SIG-M5 (cell line): ENCODE data around the gene ANKRD42.

Experiments used
- DNase-seq: peaks from one replicate; lab custom pipeline; 2025; lab: John Stamatoyannopoulos, UW

Gene ANKRD42

GRCh38 chr11:83193315-83194280 is at the start of gene ANKRD42:
Gene ANKRD42, plus strand, starts transcription at chr11:83193712. Its CDS starts 959 bp downstream, at chr11:83194671.
- peak; percentile 58 for DNase-seq

- DNase-seq, result no peak
Measured at GRCh38 chr11:83147895-83148294, 45.6 kb upstream of the ANKRD42 start.

- no peak for DNase-seq
Measured at GRCh38 chr11:83150450-83150849, 43.1 kb upstream of the ANKRD42 start.

GRCh38 chr11:83151274-83151977 is 42.1 kb upstream of the ANKRD42 start:
- no peak for DNase-seq

GRCh38 chr11:83152264-83152663 is 41.2 kb upstream of the ANKRD42 start:
- no peak for DNase-seq

GRCh38 chr11:83153764-83154163 is 39.7 kb upstream of the ANKRD42 start:
- no peak for DNase-seq

GRCh38 chr11:83156144-83156995 is 37.1 kb upstream of the ANKRD42 start:
- peak; percentile 97 for DNase-seq

GRCh38 chr11:83156996-83157593 is 36.4 kb upstream of the ANKRD42 start, which contains the start of gene PCF11:
Gene PCF11, plus strand, starts transcription at chr11:83157131. Its CDS starts 309 bp downstream, at chr11:83157440.
- no peak for DNase-seq

GRCh38 chr11:83157594-83158356 is 35.7 kb upstream of the ANKRD42 start:
- DNase-seq, result peak; percentile 47

GRCh38 chr11:83158357-83158786 is 35.1 kb upstream of the ANKRD42 start:
- no peak for DNase-seq

GRCh38 chr11:83158965-83159901 is 34.3 kb upstream of the ANKRD42 start:
- DNase-seq, result no peak

GRCh38 chr11:83159902-83160865 is 33.3 kb upstream of the ANKRD42 start:
- DNase-seq, result no peak

- DNase-seq, result no peak
Measured at GRCh38 chr11:83161610-83162199, 31.8 kb upstream of the ANKRD42 start.

GRCh38 chr11:83162377-83162776 is 31.1 kb upstream of the ANKRD42 start:
- DNase-seq, result no peak

GRCh38 chr11:83166193-83166866 is 27.2 kb upstream of the ANKRD42 start:
- no peak for DNase-seq

GRCh38 chr11:83168756-83169155 is 24.8 kb upstream of the ANKRD42 start:
- no peak for DNase-seq

GRCh38 chr11:83170865-83171264 is 22.6 kb upstream of the ANKRD42 start:
- DNase-seq, result no peak
